ENCODE data around the gene NBPF20.
"Not testable (repeated sequence)": the region's sequence is repeated elsewhere in the genome, so short reads cannot be mapped to it uniquely, and the experiment has no call there.

The NBPF20 gene, protein sequence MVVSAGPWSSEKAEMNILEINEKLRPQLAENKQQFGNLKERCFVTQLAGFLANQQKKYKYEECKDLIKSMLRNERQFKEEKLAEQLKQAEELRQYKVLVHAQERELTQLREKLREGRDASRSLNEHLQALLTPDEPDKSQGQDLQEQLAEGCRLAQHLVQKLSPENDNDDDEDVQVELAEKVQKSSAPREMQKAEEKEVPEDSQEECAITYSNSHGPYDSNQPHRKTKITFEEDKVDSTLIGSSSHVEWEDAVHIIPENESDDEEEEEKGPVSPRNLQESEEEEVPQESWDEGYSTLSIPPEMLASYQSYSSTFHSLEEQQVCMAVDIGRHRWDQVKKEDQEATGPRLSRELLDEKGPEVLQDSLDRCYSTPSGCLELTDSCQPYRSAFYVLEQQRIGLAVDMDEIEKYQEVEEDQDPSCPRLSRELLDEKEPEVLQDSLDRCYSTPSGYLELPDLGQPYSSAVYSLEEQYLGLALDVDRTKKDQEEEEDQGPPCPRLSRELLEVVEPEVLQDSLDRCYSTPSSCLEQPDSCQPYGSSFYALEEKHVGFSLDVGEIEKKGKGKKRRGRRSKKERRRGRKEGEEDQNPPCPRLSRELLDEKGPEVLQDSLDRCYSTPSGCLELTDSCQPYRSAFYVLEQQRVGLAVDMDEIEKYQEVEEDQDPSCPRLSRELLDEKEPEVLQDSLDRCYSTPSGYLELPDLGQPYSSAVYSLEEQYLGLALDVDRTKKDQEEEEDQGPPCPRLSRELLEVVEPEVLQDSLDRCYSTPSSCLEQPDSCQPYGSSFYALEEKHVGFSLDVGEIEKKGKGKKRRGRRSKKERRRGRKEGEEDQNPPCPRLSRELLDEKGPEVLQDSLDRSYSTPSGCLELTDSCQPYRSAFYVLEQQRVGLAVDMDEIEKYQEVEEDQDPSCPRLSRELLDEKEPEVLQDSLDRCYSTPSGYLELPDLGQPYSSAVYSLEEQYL (N-terminal part only)

GRCh38 chr1:145425436-145426029 is at the start of gene NBPF20:
Gene NBPF20, minus strand, starts transcription at chr1:145425603. Its CDS starts 20,331 bp downstream, at chr1:145405272.
- peak; percentile 87 for DNase-seq

DNA sequence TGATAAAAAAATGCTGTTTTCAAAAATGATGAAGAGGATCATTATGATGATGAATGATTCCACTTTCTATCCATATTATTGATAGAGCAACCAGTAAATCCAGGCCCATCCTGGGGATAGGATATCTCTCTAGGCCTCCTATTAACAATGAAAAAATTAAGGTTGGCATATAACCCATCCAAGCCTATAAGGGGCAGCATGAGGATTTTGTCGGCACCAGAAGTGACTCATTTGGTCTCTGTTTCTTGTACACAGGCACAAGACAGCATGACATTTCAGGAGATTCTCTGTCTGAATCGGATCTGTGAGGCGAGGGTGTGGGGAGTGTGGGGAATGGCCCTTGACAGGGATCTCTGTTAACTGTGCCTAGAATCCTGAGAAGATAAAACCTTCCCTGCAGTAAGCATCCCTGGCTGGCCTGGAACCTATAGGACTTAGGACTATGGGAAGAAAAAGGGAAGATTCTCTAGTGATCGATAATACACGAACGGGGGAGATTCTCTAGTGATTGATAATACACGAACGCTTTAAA is 49.5 kb upstream of the NBPF20 start:
- not testable (repeated sequence) for DNase-seq

DNA sequence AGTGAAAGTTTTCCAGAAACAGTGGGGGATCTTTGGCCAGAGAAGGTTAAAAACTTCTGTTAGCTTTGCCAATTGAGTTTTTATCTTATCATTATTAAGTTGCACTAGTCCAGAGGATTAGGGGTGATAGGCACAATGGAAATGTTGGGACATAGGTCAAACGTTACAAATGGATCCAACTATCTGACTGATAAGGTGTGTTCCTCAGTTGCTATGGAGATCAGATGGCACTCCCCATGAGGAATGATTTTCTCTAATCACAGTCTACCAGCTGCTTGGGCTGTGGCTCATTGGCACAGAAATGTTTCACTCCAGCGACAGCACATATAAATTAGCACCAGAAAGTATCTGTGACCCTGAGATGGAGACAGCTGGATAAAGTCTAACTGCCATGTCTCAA is 47.3 kb upstream of the NBPF20 start:
- not testable (repeated sequence) for DNase-seq

GRCh38 chr1:145471365-145471764 is 46.0 kb upstream of the NBPF20 start:
- DNase-seq = not testable (repeated sequence)

GRCh38 chr1:145465405-145466144 is 40.2 kb upstream of the NBPF20 start:
- DNase-seq = peak; percentile 90

DNA sequence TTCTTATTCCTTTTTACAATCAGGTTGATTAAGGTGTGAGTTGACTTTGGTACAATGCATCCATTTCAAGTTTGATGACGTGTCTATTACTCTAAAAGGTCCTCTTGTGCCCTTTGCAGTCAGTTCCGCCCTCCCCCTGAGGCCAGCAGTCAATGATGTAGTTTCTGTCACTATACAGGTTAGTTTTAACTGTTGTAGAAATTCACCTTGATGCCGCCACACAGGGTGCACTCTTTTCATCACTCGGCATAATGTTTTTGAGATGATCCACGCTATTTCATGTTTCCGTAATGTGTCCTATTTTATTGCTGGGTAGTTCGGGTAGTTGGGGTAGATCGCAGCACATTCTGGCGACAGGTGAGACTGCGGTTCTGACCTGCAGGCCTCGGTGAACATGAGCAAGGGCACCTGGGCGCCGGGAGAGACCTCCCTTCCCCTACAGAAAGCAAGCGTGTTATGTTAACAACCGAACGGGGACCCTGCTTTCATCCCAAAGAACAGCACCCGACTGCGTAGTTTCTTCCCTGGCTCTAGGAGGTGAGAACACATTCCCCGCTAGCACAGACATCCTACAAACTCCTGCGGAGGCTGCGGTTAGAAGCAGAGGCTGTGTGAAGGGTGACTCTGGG is 39.4 kb upstream of the NBPF20 start:
- not testable (repeated sequence) for DNase-seq

GRCh38 chr1:145464017-145464416 is 38.6 kb upstream of the NBPF20 start:
- not testable (repeated sequence) for DNase-seq

- not testable (repeated sequence) for DNase-seq
Observed at GRCh38 chr1:145460684-145461083, 35.3 kb upstream of the NBPF20 start.

GRCh38 chr1:145460048-145460447 is 34.6 kb upstream of the NBPF20 start:
- not testable (repeated sequence) for DNase-seq

DNA sequence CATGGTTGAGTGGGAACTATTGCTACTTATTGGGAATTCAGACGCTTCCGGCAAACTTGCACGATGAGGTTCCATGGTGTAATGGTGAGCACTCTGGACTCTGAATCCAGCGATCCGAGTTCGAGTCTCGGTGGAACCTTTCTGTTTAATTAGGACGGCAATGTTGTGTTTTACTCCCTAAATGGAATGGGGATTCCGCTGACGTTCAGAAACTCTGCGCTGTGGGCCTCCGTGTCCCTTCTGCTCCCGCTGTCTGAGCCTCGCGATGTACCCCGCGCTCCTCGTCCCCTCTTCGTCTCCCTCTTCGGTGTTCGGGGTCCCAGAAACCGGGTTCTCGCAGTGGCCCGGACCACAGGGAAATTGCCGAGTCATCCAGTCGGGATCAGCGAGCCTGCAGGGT is 34.2 kb upstream of the NBPF20 start:
- not testable (repeated sequence) for DNase-seq

DNA sequence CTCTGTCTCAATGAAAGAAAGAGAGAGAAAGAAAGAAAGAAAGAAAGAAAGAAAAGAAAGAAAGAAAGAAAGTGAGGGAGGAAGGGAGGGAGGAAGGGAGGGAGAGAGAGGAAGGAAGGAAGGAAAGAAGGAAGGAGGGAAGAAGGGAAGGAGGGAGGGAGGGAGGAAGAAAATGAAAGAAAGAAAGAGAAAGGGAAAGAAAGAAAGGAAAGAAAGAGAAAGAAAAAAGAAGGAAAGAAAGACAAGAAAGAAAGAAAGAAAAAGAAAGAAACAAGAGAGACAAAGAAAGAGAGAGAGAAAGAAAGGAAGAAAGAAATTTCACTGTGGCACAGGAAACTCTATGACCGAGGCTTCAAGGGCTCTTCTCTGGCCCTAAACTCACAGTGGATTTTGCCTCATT is 33.7 kb upstream of the NBPF20 start:
- not testable (repeated sequence) for DNase-seq

- DNase-seq = not testable (repeated sequence)
Observed at GRCh38 chr1:145454824-145455177, 29.4 kb upstream of the NBPF20 start.

GRCh38 chr1:145453873-145454823 is 28.7 kb upstream of the NBPF20 start:
- not testable (repeated sequence) for DNase-seq

DNA sequence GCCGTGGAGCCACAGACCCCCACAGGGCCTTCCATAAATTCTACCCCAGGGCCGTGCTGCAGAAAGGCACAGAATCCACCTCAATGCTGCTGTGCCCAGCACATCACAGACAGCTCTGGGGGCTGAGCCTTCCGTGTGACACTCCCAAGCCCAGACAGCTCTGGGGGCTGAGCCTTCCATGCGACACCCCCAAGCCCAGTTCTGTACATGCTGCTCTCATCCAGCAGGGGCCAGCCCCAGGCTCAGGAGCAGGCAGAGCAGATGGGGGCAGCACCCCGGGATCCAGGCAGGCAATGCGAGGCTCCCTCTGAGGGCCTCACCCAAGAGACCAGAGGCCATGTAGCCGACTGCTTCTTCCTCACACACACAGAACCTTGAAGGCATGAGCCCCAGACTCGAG is 27.1 kb upstream of the NBPF20 start:
- DNase-seq = not testable (repeated sequence)

DNA sequence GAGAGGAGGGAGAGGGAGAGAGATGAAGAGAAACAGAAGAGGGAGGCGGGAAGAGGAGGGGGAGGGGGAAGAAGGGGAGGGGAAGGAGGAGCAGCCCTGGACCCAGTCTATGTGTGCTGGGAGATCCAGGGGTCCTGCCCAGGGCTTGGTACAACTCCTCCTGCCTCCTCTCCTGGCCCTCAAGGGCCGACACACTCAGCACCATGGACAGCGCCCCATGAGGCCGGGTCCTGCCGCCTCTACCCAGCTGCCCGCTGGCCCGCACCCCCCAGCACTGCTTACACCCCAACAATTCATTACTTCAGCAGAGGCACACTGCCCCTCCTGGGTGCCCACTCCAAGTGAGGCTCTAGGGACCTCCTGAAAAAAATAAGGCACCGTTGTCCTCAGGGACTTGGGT is 26.5 kb upstream of the NBPF20 start:
- DNase-seq = peak; percentile 66

GRCh38 chr1:145445219-145445618 is 19.8 kb upstream of the NBPF20 start:
- DNase-seq = not testable (repeated sequence)

DNA sequence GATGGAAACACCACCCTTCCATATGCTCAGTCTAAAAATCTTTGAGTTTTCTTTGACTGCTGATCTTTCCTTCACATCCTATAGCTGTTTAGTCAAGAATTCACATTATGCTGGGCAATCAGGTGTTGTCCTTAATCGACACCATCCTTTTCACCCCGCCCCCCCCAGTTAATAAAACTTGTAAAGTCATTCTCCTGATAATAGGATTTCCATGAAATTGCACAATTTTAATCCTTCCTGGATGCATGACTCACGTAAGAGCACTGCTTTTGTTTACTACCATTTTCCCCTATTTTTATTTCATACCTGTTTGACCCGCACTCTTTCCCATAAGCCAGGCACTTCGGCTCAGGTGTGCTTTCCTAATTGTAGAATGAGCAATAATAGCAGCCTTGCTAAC is 16.9 kb upstream of the NBPF20 start:
- DNase-seq = not testable (repeated sequence)

GRCh38 chr1:145431363-145432256 is 6.2 kb upstream of the NBPF20 start:
- DNase-seq = not testable (repeated sequence)

DNA sequence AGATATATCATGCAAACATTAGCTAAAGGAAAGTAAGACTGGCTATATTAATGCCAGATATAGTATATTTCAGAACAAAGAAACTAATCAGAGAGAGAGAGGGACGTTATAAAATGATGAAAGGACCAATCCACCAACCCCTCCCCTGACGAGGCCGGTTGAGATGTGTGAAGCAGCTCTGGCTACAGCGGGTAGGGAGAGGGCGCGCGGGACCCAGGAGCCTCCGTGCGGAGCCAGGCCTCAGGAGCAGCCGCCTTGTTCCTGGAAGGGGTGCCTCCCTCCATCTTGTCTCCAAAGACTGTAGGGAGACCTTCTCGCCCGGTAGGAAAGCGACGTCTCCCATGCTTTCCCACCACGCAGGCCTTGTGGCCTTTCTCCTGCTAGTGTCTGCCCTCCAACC is 5.4 kb upstream of the NBPF20 start:
- DNase-seq = not testable (repeated sequence)
